Hepatocyte (in vitro differentiated cells): ENCODE measurements around the gene CDH4. TPM values are rescaled to one million over a fixed set of nuclear protein-coding genes. Genes with fewer than 3 reads are reported as not detected.

ENCODE experiments used
- DNase-seq: peaks from one replicate; pipeline ENCODE4 v3.0.0-alpha.2; 2016; ENCODE audit warnings: low spot score
- H2AFZ ChIP-seq: fragments of 200-600 bp; sonication (generic); 2 replicates; pipeline ENCODE4 v1.6.0; 2016; ENCODE audit warnings: antibody characterized with exemption, mild to moderate bottlenecking
- H3K27ac ChIP-seq: fragments of 200-600 bp; sonication (generic); 2 replicates; pipeline ENCODE4 v1.5.1; 2016; ENCODE audit warnings: mild to moderate bottlenecking
- H3K27me3 ChIP-seq: fragments of 200-600 bp; sonication (generic); 2 replicates; pipeline ENCODE4 v1.6.1; 2016
- H3K36me3 ChIP-seq: fragments of 200-600 bp; sonication (generic); replicated peaks from 2 replicates; pipeline ENCODE4 v1.5.1; 2016; ENCODE audit warnings: low read depth; ENCODE audit not compliant: insufficient read depth
- H3K4me1 ChIP-seq: fragments of 200-600 bp; sonication (generic); 2 replicates; pipeline ENCODE4 v1.5.1; 2016; ENCODE audit warnings: mild to moderate bottlenecking, moderate library complexity; ENCODE audit not compliant: insufficient read depth
- H3K4me2 ChIP-seq: fragments of 200-600 bp; sonication (generic); 2 replicates; pipeline ENCODE4 v1.6.0; 2016
- H3K4me3 ChIP-seq: fragments of 200-600 bp; sonication (generic); 2 replicates; pipeline ENCODE4 v1.5.1; 2016; ENCODE audit warnings: mild to moderate bottlenecking
- H3K79me2 ChIP-seq: fragments of 200-600 bp; sonication (generic); 2 replicates; pipeline ENCODE4 v1.6.0; 2017; ENCODE audit warnings: mild to moderate bottlenecking
- H3K9me2 ChIP-seq: fragments of 200-600 bp; sonication (generic); replicated peaks from 2 replicates; pipeline ENCODE4 v1.6.0; 2017; ENCODE audit warnings: mild to moderate bottlenecking; ENCODE audit not compliant: insufficient read depth
- H3K9me3 ChIP-seq: fragments of 200-600 bp; sonication (generic); 2 replicates; pipeline ENCODE4 v1.5.1; 2016; ENCODE audit warnings: low read depth, mild to moderate bottlenecking
- H4K20me1 ChIP-seq: fragments of 200-600 bp; sonication (generic); 2 replicates; pipeline ENCODE4 v1.6.0; 2016; ENCODE audit warnings: mild to moderate bottlenecking; ENCODE audit not compliant: insufficient read depth, poor library complexity, severe bottlenecking
- EZH2 ChIP-seq: fragments of 200-600 bp; sonication (generic); IDR thresholded peaks from 2 replicates; pipeline ENCODE4 v1.6.1; 2016; ENCODE audit warnings: antibody characterized with exemption, mild to moderate bottlenecking, borderline replicate concordance
- EZH2phosphoT487 ChIP-seq: fragments of 200-600 bp; sonication (generic); IDR thresholded peaks from one replicate; pipeline ENCODE4 v1.6.1; 2018; ENCODE audit warnings: antibody characterized with exemption, mild to moderate bottlenecking, low read depth, moderate library complexity; ENCODE audit not compliant: unreplicated experiment, severe bottlenecking
- WGBS: methylation state at CpG from one replicate; pipeline ENCODE4 v1.1.6; 2016; ENCODE audit warnings: low lambda C conversion rate; ENCODE audit errors: missing lambda C conversion rate; 5-methylcytosine and 5-hydroxymethylcytosine counted together
- polyA plus RNA-seq: library from polyadenylated mRNA; unstranded; fragments of >200 nt; fragmentation: Nextera tagmentation; extraction: Ambion mirVana; gene quantifications from 2 replicates; pipeline ENCODE4 v1.2.1, GENCODE V29; 2016
- total RNA-seq: library from RNA; depleted of rRNA; stranded (reverse); fragments of >200 nt; gene quantifications from 2 replicates; pipeline ENCODE4 v1.2.3, GENCODE V29; 2014
- TF ChIP-seq, protein P1 (sequence below): fragments of 200-600 bp; sonication (generic); IDR thresholded peaks from 2 replicates; pipeline ENCODE4 v1.5.1; 2016; ENCODE audit warnings: antibody characterized with exemption, mild to moderate bottlenecking; ENCODE audit not compliant: poor library complexity

The CDH4 gene
- total and polyA plus RNA-seq, 2 experiments from 2014 or later: 0.53 to 0.73 TPM

DNA sequence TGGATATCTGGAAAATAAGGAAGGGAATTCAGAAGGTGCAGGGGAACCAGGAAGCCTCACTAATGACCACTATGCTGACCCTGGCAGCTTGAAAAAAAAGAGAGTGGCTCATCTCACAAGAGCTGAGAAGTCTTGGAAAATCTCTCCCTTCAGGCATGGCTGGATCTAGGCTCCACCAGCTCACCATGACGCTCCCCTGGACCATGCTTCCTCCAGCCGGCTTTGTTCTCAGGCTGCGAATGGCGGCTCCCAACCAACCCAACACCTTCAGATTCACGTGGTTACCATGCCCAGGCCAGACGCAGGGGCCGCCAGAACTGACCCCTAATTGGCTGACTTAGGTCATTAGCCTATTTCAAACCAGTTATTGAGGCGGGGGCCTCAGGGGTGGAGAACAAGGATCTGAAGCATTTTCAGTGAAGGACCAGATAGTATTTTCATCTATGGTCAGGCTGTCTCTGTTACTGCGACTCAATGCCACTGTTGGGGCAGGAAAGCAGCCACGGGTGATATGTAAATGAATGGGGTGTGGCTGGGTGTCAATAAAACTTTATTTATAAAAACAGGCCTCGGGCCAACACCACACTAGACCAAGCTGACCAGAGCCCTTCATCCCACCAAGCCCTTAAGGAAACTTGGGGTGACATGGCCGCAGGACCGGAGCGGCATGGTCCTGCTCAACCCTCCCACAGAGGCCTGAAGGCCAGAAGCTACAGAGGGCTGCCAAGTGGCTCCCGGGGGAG, 653.9 kb downstream of the CDH4 start:
- TF ChIP-seq EZH2: no peak
- TF ChIP-seq, protein P1, sequence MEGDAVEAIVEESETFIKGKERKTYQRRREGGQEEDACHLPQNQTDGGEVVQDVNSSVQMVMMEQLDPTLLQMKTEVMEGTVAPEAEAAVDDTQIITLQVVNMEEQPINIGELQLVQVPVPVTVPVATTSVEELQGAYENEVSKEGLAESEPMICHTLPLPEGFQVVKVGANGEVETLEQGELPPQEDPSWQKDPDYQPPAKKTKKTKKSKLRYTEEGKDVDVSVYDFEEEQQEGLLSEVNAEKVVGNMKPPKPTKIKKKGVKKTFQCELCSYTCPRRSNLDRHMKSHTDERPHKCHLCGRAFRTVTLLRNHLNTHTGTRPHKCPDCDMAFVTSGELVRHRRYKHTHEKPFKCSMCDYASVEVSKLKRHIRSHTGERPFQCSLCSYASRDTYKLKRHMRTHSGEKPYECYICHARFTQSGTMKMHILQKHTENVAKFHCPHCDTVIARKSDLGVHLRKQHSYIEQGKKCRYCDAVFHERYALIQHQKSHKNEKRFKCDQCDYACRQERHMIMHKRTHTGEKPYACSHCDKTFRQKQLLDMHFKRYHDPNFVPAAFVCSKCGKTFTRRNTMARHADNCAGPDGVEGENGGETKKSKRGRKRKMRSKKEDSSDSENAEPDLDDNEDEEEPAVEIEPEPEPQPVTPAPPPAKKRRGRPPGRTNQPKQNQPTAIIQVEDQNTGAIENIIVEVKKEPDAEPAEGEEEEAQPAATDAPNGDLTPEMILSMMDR: no peak
- TF ChIP-seq EZH2phosphoT487: no peak
- H3K27me3 ChIP-seq: no peaks in the 10 kb centered on the region
- no peak for DNase-seq
- no peak overlapping the region for H3K27ac ChIP-seq
- no peak overlapping the region for H3K4me2 ChIP-seq
- H4K20me1 ChIP-seq: no peaks in the 10 kb centered on the region
- no peaks in the 10 kb centered on the region for H3K36me3 ChIP-seq
- H3K4me3 ChIP-seq: no peak overlapping the region
- H3K79me2 ChIP-seq: no peaks in the 10 kb centered on the region
- no peak overlapping the region for H2AFZ ChIP-seq
- WGBS: 86% methylated on average over 15 of the region's 15 CpGs
- H3K9me2 ChIP-seq: no peaks in the 10 kb centered on the region
- no peaks in the 10 kb centered on the region for H3K4me1 ChIP-seq
- H3K9me3 ChIP-seq: no peaks in the 10 kb centered on the region

DNA sequence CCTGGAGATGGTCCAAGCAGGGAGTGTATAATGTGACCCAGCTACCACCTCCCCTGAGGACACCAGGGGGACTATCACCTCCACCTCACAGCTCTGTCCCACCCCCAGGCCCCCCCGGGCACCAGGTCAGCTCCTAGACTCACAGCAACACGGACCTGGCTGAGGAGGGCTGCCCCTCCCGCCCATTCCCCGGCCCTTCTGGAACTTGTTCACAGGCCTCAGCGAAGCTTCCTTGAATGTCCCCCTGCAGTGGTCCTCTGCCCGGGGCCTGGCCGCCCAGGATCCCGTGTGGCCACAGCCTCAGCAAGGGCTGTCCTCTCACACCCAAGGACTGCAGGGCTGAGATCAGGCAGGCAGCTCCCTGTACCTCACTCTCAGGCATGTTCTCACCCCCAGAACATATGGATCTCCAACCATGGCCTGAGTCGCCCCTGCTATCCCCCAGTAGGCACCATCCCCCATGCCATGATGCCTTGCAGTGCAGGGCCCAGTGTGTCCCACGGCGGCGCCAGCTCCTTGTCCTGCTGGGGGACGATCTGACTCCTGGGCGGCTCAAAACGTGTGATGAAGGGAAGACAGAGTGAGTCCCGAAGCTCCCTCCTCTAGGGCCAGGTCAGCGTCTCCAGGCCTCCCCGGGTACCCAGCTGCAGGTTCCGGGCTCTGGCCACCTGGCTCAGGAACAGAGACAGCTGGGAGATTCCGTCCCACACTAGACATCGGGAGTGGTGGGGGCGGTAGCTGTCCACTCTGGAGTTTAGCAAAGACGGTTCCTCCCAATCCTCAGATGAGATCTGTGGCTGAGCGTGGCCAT, 655.2 kb downstream of the CDH4 start:
- Histone ChIP-seq H3K79me2 (no peaks in the 10 kb centered on the region), H3K36me3 (no peaks in the 10 kb centered on the region), H4K20me1 (no peaks in the 10 kb centered on the region), H3K27me3 (no peaks in the 10 kb centered on the region), H3K4me1 (no peaks in the 10 kb centered on the region), H2AFZ (no peak overlapping the region), H3K4me3 (no peak overlapping the region), H3K9me3 (no peaks in the 10 kb centered on the region), H3K9me2 (no peaks in the 10 kb centered on the region), H3K4me2 (no peak overlapping the region), H3K27ac (no peak overlapping the region)
- 82% methylated on average over 21 of the region's 24 CpGs for WGBS
- TF ChIP-seq EZH2 (no peak), EZH2phosphoT487 (no peak)
- TF ChIP-seq, protein P1: no peak
- no peak for DNase-seq

DNA sequence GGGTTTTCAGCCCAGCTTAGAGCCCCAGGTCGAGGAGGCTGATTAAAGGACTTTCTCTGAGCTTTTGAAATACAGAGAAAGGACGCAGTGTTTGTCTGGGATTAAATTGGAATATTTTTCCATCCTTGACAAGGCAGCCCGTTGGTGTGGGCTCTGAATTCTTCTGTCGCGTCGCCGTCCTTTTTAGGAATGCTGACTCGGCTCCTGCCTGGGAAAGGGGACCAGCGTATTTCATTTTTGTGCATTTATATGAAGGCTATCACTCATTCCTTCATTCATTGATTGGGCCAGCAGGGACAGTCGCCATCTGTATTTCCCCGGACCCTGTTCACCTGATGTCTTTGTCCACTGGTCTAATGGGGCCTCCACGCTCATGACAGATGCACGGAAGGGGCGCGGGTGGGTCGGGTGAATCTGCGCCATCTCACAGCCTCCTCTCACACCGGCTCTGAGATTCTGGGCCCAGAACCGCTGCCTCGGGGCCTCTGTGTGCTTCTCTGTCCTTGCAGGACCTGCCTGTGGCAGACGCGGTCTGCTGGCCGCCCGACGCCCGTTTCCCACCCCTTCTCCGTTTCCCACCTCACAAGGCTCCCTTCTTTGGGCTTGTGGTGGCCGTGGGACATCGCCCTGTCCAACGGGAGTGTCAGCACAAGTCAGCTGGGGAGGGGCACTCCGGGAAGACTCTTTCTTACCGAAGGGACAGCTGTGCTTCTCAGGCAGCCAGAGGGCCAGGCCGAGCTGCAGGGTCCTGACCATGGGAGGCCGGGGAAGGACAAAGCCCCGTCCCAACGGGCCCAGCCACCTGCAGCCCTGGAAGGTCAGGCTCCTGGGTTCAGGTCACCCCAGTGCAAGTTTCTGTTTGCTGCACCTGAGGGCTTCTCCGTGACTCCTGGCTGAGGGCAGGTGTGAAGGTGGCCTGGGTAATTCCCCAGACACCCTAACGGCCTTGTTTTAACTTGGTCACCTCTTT, 656.3 kb downstream of the CDH4 start:
- Histone ChIP-seq H3K9me3 (no peaks in the 10 kb centered on the region), H4K20me1 (no peaks in the 10 kb centered on the region), H3K27ac (no peak overlapping the region), H3K36me3 (no peaks in the 10 kb centered on the region), H3K4me2 (no peak overlapping the region), H3K79me2 (no peaks in the 10 kb centered on the region), H3K4me1 (no peaks in the 10 kb centered on the region), H3K9me2 (no peaks in the 10 kb centered on the region), H2AFZ (no peak overlapping the region), H3K4me3 (no peak overlapping the region), H3K27me3 (no peaks in the 10 kb centered on the region)
- TF ChIP-seq EZH2 (no peak), EZH2phosphoT487 (no peak)
- TF ChIP-seq, protein P1: no peak
- no peak for DNase-seq
- WGBS: 90% methylated on average over 37 of the region's 38 CpGs
